Renal cortical epithelial cell (primary cell): Measurements from ENCODE around the gene CLCA4. TPM values are rescaled to one million over a fixed set of nuclear protein-coding genes. Genes with fewer than 3 reads are reported as not detected.

Source experiments
- DNase-seq: peaks from one replicate; pipeline ENCODE4 v3.0.0-alpha.2; 2011; ENCODE audit warnings: low read depth
- total RNA-seq: library from RNA; depleted of rRNA; stranded (reverse); fragments of >200 nt; gene quantifications from 2 replicates; pipeline ENCODE4 v1.2.3, GENCODE V29; 2014

The CLCA4 gene
- total RNA-seq, 1 donor from 2014 or later: not detected

DNA sequence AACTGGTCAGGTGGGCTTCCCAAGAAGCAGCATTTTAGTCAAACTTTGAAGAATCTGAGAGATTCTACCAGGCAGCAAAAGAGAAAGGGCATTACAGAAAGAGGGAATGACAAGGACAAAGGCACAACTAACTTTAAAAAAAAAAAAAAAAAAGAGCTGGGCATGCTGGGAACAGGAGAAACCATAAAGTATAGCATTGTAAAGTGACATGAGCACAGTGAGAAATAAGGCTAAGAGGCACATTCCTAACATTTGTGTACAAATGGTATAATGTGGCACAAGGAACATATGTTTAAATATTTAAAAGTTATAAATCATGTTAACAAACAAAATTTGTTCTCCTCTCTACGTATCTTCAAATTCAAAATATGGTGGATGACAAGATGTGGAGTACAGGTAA, 69.6 kb downstream of the CLCA4 start:
- no peak for DNase-seq

GRCh38 chr1:86616871-86617270, 70.0 kb downstream of the CLCA4 start:
- peak; percentile 91 for DNase-seq

DNA sequence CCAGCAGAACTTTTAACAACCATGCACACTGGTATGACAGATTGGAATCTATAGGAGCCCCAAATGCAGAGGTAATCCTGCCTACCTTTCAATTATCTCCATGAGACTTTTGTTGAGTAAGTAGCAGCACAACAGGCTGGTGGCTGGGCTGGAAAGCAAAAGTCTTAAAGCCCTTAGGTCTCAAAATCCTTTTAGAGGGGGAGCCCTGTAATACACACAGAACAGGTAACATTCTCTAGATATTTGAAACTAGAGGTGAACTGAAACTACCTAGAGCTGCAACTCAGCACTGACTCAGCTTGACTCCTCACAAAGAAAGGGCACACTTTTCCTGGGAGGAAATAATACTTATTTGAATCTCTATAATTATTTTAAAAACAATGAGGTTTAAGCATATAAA, 71.5 kb downstream of the CLCA4 start:
- DNase-seq: peak; percentile 18

DNA sequence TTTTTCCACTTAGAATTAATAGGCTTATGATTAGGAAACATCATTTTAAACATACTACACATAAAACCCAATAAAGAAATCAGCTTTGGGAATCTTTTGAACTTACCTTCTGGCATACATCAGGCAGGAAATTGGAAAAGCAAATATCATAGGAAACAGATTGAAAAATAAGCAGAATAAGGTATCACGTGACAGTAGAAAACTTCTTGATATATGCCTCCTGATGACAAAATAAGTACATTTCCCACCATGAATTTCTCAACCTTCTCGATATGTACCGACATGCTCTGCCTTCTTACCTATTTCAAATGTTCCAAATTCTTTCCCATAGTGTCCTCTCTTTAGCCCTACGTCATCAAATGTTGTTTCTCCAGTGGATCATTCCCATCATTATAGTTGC, 72.4 kb downstream of the CLCA4 start:
- DNase-seq: no peak

DNA sequence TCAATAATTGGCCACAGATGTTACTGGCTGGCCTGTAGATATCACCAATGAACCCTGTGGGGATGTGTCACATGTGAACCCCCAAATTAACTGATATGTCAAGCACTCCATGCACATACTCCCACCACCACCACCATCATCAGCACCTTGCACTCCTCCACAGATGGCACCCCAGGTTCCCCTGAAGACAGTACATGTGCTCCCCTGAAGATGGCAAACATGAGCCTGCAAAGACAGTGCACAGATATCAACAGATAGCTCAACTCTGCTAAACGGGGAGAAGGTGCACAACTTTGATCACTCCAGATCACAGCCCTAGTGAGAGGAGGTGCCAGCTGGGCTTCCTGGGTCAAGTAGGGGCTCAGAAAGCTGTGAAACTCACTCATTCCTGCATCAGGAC, 74.4 kb downstream of the CLCA4 start:
- DNase-seq: no peak

Other genes starting within 250 kb of the CLCA4 start
- gene ODF2L, start 150.8 kb upstream of the CLCA4 start, total RNA-seq: 24.7 and 49.0 TPM in 2 replicates
- 0.17 and 0.85 TPM in 2 replicates for gene CLCA2, start 122.9 kb upstream of the CLCA4 start, total RNA-seq
- not detected in 2 replicates for gene CLCA1, start 78.2 kb upstream of the CLCA4 start, total RNA-seq
- 47.4 and 59.1 TPM in 2 replicates for gene SH3GLB1, start 157.5 kb downstream of the CLCA4 start, total RNA-seq